ENCODE results near the gene RPA3. TPM values are rescaled to one million over a fixed set of nuclear protein-coding genes. Genes with fewer than 3 reads are reported as not detected.

Gene RPA3
- total and polyA plus RNA-seq, 9 of the 15 experiments (the other 6 are each of a cell fraction or from before 2014, with no cell fraction given) = 68.5 to 265 (median 125) TPM

DNA sequence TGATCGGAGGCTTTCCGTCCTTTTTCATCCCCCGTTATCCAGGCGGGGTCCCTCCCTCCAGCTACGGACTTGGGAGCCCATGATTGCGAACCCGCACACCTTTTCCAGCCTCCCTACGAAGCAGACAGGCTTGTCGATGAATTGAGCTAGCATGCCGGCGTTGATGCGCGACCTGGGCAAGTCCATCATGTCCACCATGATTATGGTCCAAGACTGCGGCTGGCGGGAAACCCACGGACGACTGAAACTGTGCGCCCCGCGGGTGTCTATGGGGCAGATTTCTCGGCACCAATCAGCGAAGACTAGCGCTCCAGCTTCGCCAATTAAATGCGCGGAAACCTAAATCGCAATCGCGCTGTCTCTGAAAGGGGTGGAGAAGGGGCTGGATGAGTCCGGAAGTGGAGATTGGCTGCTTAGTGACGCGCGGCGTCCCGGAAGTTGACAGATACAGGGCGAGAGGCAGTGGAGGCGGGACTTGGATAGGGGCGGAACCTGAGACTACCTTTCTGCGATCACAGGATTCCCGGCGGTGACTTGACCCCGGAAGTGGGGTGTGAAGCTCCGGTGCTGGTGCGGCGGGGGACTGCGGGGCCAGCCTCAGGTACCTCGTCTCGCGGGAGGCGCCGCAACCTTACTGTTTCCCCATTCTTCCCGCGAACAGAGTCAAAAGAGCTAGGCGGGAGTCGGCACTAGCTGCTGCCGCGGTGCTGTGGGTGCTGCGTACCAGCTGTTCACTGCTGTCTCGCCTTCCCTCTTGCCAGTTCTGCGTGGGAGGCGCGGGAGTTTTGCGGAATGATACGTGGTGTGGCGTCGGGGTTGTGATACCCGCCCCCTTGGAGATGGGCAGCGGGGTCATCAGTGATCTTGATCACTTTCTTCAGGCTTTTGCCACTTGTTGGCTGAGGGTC is 77.9 kb downstream of the RPA3 start, which contains the start of gene UMAD1 (continued):
- peak; percentile 44 for TF ChIP-seq MXI1 (IDR thresholded peaks at IDR 0.05; ENCODE audit: low read depth, low read length)
- no peak for TF ChIP-seq U2AF2 (optimal IDR thresholded peaks at IDR 0.05; ENCODE audit: low read depth, low read length)
- no peak for TF ChIP-seq ZNF717 (CRISPR knock-in tag; IDR thresholded peaks at IDR 0.05)
- TF ChIP-seq TCF7L2 (IDR thresholded peaks at IDR 0.05; ENCODE audit: low read depth, low read length) = no peak
- peak; percentile 59 for TF ChIP-seq ZFX (CRISPR knock-in tag; IDR thresholded peaks at IDR 0.05)
- TF ChIP-seq HNRNPUL1 (IDR thresholded peaks at IDR 0.05; ENCODE audit: low read length) = no peak
- TF ChIP-seq TARDBP (IDR thresholded peaks at IDR 0.05) = peak; percentile 65; the same call in 1 of the 2 replicates
- peak; percentile 89 for TF ChIP-seq NR2C2 (CRISPR knock-in tag; IDR thresholded peaks at IDR 0.05)
- peak; percentile 99 for TF ChIP-seq NR2C2 (tag; IDR thresholded peaks at IDR 0.05)
- peak; percentile 95 for TF ChIP-seq GABPA (tag; conservative IDR thresholded peaks at IDR 0.05; ENCODE audit: low read depth)
- TF ChIP-seq, protein P1, sequence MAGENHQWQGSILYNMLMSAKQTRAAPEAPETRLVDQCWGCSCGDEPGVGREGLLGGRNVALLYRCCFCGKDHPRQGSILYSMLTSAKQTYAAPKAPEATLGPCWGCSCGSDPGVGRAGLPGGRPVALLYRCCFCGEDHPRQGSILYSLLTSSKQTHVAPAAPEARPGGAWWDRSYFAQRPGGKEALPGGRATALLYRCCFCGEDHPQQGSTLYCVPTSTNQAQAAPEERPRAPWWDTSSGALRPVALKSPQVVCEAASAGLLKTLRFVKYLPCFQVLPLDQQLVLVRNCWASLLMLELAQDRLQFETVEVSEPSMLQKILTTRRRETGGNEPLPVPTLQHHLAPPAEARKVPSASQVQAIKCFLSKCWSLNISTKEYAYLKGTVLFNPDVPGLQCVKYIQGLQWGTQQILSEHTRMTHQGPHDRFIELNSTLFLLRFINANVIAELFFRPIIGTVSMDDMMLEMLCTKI (IDR thresholded peaks at IDR 0.05; ENCODE audit: partially characterized antibody) = no peak
- no peak for TF ChIP-seq MCM2 (IDR thresholded peaks at IDR 0.05; ENCODE audit: low read depth)
- TF ChIP-seq ZNF76 (CRISPR knock-in tag; IDR thresholded peaks at IDR 0.05; ENCODE audit: borderline replicate concordance) = peak; percentile 56; the same call in 1 of the 2 replicates
- TF ChIP-seq CBFA2T2 (conservative IDR thresholded peaks at IDR 0.05) = no peak
- TF ChIP-seq, protein P2, sequence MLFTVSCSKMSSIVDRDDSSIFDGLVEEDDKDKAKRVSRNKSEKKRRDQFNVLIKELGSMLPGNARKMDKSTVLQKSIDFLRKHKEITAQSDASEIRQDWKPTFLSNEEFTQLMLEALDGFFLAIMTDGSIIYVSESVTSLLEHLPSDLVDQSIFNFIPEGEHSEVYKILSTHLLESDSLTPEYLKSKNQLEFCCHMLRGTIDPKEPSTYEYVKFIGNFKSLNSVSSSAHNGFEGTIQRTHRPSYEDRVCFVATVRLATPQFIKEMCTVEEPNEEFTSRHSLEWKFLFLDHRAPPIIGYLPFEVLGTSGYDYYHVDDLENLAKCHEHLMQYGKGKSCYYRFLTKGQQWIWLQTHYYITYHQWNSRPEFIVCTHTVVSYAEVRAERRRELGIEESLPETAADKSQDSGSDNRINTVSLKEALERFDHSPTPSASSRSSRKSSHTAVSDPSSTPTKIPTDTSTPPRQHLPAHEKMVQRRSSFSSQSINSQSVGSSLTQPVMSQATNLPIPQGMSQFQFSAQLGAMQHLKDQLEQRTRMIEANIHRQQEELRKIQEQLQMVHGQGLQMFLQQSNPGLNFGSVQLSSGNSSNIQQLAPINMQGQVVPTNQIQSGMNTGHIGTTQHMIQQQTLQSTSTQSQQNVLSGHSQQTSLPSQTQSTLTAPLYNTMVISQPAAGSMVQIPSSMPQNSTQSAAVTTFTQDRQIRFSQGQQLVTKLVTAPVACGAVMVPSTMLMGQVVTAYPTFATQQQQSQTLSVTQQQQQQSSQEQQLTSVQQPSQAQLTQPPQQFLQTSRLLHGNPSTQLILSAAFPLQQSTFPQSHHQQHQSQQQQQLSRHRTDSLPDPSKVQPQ (CRISPR knock-in tag; IDR thresholded peaks at IDR 0.05; ENCODE audit: borderline replicate concordance) = no peak
- TF ChIP-seq HCFC1 (IDR thresholded peaks at IDR 0.05; ENCODE audit: low read depth, low read length) = peak; percentile 59
- TF ChIP-seq ZKSCAN3 (CRISPR knock-in tag; IDR thresholded peaks at IDR 0.05) = no peak
- 0 out of 2 replicates have a peak, but pooled peaks have one; percentile 57 for TF ChIP-seq TRIM28 (IDR thresholded peaks at IDR 0.05)
